ENCODE data around the gene GPR63.

- TF ChIP-seq CTCF (IDR thresholded peaks at IDR 0.05) (no peak), POLR2A (IDR thresholded peaks at IDR 0.05) (no peak)
These were observed 49.2 kb upstream of the GPR63 start for GRCh38 chr6:96886519-96886918.
